GM21723 (cell line): ENCODE results near the gene FARSB.

Experiments
- ATAC-seq: cut with Tn5 transposase; IDR thresholded peaks from one replicate; pipeline ENCODE4 v1.9.1; 2021; ENCODE audit warnings: mild to moderate bottlenecking, moderate library complexity; ENCODE audit not compliant: unreplicated experiment

The FARSB gene

DNA sequence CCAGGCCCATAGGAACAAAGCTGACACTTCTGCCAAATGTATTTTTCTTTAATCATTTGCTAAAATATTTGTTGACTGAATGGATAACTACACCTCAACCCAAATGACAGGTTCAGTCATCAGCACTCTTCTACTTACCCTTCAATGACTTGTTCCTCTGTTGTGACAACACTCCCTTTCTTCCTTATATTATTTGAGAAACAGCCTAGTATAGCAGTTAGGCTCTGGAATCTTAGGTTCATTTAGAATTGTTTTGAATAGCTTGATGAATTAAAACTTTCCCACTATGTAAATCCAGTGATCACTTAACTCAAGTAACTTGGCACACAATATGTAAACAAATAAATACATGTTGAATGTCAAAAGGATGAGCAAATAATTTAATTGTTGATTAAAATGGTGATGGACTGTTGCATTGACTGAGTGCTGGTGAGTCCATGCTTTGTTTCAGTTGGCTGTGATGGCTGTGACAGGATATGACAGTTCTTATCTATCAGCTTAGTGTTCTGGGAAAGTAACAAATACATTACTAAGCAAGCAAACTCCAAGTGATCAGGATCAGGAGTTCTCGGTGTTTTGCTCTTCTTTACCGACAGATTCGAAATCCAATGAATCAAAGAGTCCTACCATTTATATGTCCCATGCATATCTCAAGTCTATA, 12.7 kb upstream of the FARSB start:
- ATAC-seq = no peak

DNA sequence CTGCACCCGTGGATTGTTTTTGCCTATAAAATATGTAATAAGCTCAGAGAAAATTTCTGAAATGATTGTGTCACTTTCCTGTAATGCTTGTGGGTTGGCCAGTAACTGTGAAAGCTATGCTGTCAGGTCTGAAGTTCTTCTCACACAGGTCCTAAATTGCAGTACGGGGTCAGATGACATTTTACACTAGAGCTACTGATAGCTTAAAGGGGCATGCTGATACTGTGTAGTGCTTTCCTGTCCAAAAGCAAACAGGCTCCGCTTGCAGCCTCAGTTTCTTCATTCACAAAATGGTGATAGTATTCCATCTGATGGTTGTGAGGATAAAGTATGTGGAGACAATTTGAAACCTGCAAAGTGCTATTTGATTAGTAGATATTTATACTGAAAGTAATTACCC, 7.6 kb upstream of the FARSB start:
- no peak for ATAC-seq

DNA sequence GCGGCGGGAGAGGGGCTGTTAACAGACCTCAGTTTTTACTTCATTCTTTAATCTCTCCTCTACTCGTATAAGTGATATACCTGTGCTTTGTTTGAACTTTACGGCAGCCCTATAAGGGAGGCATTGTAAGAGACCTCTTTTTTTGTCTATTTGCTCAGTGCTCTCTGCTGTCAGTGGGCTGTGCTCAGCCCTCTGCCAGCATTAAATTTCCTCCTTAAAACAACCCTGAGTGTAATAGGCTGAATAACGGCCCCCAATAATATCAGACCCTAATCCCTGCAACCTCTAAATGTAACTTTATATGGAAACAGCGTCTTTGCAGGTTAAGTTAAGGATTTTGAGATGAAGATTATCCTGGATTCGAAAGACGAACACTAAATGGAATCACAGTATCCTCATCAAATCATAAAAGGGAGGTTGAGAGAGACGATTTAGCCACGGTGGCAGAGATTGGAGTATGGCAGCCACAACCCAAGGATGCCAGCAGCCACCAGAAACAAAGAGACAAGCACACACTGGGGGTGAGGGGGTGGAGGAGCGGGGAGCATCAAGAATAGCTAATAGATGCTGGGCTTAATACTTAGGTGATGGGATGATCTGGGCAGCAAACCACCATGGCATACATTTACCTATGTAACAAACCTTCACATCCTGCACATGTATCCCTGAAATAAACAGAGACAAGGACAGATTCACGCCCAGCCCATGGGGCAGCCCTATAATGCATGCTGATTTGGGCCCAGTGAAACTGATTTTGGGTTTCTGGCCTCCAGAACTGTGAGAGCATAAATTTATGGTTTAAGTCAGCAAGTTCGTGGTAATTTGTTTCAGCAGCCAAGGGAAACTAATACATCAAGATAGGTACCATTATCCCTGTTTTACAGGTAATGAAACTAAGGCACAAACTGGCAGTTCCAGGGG, 894 bp upstream of the FARSB start:
- peak; percentile 31 for ATAC-seq

DNA sequence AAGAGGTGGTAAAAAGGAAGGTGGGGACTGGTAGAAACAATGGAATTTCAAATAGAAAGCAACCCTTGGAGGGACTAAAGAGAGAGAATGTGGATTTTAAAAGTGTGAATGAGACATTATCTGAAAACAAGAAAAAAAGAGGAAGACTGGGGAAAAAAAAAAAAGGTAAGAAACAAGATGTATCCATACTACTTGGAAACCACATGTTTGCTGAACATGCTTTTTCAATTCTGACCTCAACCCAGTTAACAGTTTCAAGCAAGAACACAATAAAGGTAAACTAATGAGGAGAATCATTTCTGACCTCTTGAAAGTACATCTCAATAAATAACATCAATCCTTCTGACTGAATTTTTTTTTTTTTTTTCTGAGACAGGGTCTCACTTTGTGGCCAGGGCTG, 2.6 kb downstream of the FARSB start:
- no peak for ATAC-seq

DNA sequence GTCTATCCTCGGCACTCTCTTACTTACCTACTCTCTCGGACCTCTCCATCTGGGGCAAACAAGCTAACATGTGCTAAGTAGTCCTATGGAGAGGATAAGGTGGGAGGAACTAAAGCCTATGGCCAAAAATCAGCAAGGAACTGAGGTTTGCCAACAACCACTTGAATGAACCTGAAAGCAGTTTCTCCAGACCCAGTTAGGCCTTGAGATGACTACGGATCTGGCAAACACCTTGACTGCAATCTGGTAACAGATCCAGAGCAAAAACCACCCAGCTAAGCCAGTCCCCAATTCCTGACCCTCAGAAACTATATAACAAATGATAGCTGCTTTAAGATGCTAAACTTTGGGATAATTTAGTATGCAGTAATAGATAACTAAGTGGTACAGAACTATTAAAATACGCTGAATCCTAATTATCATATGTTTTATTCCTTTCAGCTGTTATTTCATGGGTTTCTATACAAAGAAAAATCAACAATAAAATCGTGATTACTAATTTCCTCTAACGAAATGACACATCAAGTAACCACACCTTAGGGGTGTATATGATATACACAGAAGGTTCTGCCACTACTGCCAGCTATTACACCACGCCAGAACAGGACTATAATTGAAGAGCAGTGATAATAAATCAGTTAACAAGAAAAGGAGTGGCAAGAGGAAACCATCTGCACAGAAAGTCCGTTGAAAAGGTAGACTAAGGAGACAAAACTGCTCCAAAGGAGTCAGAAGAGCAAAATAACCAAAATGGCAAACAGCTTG, 3.2 kb downstream of the FARSB start:
- ATAC-seq = no peak

DNA sequence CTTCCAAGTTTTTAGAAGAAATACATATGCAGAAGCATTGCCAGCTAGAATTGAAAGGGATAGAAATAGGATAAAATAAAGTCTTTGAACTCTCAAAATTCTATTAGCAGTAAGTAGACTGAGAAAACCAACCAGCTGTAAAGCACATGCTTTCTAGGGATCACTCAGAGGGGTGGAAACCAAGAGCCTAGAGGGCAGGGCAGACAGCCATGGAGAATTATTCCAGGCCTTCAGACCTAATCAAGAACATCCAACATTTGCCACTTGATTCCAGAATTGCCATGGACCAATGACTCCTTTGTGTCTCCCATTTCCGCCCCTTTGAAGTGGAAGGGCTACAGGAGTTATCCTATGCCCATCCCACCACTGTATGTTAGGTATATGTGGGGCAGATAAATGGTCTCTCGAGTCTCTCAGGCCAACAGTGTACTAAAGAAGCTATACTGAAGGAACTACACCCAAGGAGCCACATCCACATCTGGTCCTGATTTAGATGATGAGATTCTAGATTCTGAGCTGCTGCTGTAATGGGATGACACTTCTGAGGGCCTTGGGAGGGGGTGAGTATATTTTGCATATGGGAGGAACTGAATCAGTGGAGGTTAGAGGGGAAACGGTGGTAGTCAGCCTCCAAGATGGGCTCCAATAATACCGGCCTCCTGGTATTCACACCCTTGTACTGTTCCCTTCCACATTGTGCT, 4.0 kb downstream of the FARSB start:
- no peak for ATAC-seq

DNA sequence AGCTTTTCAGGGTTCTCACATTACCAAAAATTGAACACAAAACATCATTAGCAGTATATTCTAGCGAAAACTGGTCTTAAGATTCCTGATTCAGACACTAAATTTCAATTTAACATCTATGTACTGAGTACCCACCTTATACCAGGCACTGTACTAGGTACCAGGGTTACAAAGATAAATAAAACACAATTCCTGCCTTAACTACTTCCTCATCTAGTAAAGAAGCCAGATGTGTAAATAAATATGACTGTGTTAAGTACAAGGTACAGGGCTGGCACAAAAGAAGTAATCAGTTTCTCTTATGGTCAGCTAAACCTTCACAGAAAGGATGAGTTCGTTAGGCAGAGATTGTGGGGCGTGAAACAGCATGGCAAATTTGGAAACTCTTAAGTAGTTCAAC, 6.1 kb downstream of the FARSB start:
- ATAC-seq = no peak

DNA sequence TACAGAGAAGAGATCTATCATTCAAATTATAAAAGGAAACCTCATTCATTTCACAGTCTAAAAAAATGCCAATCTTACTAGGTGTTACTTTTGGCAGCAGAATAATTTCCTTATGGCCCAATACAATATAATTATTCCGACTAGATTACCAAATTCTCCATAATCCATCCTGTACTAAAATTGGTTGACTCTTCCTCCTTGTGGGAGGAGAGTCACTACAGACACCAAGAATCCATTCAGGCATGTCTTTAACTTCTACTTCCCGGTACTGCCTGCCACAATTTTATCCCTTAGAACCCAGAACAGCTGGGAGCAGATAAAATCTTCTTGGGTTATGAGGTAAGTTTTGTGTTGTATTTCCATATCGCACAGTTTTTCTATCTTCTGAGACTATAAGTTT, 9.9 kb downstream of the FARSB start:
- no peak for ATAC-seq

DNA sequence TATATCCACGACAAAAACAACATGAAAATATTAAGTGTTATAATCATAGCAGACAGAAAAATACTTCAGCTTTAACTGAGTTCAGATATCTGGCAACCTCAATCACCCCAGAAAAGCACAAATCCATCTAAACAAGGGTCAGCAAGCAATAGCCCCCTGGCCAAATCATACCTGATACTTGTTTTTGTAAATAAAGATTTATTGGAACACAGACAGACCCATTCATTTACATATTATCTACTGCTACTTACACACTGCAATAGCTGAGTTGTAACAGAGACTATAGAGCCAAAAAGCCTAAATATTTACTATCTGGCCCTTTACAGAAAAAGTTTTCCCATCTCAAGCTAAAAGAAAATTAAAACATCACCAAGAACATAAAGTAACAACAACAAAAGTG, 12.8 kb downstream of the FARSB start:
- no peak for ATAC-seq

DNA sequence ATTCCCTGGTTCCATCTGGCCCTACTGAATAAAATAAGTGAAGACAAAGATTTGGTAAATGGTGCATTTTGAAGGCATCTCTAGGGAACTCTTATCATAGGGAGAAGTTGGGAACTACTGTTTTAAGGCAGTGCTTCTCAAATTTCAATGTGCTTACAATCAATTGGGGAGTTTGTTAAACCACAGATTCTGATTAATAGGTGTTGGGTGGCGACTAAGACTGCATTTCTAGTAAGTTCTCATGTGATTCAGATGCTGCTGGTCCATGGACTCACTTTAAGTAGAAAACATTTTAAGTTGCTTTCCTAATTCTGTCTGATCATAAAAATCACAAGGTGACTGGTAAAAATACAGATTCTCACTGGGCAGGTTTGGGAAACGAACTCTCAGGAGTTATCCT, 14.6 kb downstream of the FARSB start:
- ATAC-seq = no peak

DNA sequence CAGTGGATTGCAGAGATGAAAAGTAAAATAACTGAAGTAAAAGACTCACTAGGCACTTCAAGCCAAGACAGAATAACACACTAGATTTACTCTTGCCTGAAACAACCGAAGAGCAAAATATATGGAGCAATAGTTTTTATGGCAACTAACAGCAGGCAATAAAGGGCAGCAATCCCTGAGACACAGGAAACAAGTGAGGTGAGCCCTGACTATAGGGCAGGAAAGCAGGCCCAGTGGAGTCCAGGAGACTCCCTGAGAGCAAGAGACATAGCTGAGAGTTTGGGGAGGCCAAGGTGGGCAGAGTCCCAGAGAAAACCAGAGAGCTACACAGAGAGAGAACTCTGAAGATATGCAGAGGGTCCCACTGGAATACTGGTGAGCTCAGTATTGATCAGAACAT, 18.8 kb downstream of the FARSB start:
- ATAC-seq = no peak

DNA sequence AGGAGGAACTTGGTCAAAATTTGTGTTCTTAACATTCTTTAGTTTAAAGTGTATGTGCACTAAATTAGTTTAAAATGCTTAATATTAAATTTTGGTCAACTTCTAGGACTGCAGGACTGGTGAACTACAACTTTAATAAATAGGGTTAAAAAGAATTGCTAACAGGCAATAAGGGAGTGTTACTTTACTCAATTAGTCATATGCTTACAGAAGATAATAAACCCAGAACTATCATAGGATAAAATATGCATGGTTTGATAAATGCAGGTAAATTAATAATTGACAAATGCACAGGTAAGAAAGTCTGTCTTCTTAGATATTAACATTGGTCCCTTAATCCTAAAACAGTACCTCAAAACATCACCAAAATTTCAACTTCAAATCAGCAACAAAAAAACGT, 20.6 kb downstream of the FARSB start:
- no peak for ATAC-seq

DNA sequence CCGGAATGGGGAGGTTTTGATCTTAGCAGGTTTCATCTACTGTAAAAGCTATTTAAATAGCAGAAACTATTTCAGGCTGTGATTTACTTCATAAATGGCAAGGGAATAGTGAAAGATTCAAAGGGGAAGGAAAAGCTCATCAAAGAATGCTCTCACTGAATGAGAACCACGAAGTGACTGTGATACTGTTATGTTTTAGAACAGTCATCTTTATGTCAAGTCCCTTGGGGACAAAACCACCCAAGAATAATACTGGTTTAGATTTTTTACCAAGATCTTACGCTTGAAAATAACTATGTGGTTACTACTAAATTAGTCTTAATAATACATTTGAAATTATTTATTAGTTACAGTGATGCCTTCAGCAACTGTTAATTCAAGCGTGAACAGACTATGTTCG, 28.1 kb downstream of the FARSB start:
- ATAC-seq = no peak

DNA sequence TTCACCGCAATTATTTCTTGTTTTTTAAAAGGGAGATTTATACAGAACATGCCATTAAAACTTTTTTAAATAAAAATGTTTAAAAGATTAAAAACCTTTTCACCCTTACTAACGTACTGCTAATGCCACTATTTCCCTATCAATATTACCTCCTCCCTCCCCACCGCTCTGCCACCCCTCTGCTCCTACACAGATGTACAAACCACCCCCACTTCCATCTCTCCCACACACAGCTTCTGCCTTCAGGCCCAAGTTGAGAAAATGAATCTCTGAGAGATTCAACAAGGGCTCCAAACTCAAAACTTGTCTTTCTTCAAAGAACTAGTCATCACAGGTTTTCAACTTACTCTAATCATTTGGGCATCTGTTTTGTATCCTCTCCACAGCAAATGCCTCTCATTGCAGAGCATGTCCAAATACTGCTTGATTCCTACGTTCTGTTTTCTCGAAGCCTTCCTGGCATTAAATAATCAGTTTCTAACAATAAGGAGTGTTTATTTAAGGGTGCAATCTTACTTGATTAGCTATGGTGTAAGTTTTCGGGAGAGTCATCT, 32.1 kb downstream of the FARSB start:
- no peak for ATAC-seq

DNA sequence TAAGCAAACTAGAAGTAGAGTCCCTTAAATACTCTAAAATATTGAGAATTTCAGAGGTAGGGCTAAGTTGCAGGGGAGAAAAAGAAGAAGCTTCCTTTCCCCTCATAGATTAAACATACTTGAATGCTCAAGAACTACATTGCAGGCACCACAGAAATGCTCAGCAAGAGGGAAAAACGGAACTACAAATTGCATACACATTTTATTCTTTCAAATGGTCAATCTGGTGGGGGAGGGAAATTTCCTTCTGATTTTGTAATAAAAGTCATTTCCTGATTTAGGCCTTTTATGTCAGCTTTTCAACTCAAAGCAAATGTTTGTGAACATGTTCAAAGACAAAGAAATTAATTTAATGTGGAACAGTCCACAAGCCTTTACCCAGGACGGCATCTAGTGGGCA, 33.0 kb downstream of the FARSB start:
- ATAC-seq = no peak

DNA sequence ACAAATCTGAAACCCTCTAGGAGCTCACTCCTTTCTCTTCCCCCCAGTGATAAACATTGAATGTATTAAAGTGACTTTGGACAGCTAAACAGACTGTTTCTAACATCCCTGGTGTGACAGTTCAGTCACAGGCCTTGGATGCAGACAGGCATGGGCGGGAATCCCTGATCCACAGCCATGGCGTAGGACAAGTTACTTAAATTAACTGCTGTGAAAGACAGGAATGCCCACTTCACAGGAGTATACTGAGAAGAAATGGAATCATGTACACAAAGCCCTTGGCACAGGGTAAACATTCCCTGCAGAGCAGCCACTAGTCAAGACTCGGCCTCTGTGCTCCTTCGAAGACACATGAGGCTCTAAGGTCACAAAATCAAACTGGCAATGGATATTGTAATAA, 34.0 kb downstream of the FARSB start:
- no peak for ATAC-seq

DNA sequence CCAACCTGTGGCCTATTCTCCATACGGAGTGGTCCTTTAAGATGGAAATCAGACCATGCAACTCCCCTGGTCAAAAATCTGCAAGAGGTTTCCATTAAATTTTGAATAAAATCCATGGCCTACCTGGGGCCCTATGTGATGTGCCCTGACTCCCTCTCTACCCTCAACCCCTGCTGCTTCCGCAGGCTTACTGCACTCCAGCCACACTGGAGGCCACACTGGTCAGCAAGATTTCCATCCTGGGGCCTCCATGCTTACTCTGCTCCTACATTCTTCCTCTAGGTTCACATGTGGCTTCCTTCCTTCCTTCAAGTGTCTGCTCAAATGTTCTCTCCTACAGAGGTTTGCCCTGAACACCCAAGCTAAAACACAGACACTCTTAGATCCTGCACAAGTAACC, 40.6 kb downstream of the FARSB start:
- ATAC-seq = no peak

DNA sequence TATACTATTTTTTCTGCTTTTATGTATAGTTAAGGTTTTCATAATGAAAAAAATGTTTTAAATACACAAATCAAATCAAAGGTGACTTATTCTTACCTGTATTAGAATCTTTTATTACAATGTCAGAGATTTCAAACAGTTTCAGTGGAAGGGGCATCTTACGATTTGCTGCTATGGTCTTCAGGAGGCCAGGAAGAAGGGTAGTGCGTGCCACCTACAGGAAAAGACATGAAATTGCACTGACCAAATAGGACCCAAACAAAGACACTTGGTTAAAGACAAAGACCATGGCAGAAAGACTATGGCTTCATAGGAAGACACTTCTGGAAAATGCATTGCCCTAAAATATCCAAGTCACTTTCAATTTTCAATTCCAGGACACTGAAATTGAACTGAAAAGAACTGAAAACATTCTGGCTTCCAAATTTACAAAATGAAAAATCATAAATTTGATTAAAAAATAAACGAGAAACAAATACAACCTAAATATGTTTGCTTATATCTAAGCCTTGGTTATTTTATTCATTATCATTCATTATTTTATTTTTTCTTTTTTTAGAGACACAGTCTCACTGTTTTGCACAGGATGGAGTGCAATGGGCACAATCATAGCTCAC, 42.1 kb downstream of the FARSB start:
- peak; percentile 93 for ATAC-seq

DNA sequence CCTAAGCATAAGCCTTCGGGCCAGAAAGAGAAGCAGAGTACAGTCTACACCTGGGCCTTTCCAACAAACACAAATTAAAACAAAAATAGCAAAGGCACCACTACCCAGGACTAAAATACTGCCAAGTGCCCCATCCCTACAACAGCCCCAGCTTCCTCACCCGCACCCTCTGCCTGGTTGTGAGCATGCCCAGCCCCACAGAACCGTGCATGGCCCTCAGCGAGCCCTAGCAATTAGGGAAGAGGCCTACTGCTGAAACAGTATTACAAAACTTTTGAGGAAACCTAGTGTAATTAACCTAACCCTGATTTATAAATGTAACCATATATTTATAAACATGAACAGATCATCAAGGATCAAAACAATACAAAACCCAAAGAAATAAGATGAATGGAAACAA, 44.2 kb downstream of the FARSB start:
- ATAC-seq = no peak

DNA sequence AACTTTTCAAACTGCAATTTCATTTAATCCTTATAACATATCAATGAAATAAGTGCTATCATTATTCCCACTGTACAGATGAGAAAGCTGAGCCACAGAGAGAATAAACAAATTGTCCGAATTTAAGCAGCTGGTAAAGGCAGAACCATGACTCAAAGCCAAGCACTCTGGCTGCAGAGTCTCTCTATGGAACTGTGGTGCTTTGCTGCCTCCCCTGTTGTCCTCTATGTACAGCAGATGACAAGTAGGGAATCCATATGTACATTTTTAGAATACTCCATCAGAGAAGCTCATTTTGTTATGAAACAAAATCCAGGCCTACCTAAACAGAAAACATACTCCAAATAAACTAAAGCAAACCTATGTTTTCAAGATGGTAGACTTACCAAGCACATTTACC, 45.1 kb downstream of the FARSB start:
- no peak for ATAC-seq
